Measurements from ENCODE around the gene PLEKHA4.
"Not testable (repeated sequence)": the region's sequence is repeated elsewhere in the genome, so short reads cannot be mapped to it uniquely, and the experiment has no call there.

Gene PLEKHA4

DNA sequence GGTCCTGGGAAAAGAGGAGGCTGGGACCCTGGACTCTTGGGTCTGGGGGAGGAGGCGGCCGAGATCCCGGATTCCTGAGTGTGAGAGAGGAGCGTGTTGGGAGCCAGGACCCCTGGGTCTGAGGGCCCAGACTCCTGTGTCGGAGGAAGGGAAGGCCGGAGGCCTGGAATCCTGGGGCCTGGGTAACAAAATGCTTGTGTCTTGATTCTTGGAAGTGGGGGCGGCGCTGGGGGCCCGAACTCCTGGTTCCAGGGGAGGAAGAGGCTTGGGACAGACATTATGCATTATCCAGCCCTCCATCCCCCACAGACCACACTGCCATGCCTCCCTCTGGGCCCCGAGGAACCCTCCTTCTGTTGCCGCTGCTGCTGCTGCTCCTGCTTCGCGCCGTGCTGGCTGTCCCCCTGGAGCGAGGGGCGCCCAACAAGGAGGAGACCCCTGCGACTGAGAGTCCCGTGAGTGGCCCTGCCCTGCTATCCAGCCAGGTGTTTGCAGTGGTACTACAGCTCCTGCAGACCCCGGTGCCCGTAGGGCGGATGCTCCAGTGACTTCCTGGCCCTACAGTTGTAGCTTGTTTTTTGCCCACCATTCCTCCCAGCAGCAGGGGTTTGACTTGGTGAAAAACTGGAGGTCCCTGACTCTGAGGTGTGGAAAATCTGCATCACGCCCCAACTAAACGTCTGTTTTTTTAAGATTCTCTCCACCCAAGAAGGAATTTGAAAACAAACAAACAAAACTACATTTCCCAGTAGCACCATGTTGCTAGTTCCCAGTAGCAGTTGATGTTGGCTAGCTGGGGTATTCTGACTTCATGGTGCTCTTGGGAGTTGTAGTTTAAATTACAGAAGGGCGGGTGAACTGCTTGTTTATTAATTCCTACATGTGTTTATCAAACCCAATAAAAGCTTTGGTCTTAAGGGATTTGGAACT, 32.3 kb upstream of the PLEKHA4 start:
- H3K27me3 ChIP-seq = no peaks in the 10 kb centered on the region
- H3K9me3 ChIP-seq = no peaks in the 10 kb centered on the region
- no peaks in the 10 kb centered on the region for H3K4me1 ChIP-seq
- TF ChIP-seq, protein P1, sequence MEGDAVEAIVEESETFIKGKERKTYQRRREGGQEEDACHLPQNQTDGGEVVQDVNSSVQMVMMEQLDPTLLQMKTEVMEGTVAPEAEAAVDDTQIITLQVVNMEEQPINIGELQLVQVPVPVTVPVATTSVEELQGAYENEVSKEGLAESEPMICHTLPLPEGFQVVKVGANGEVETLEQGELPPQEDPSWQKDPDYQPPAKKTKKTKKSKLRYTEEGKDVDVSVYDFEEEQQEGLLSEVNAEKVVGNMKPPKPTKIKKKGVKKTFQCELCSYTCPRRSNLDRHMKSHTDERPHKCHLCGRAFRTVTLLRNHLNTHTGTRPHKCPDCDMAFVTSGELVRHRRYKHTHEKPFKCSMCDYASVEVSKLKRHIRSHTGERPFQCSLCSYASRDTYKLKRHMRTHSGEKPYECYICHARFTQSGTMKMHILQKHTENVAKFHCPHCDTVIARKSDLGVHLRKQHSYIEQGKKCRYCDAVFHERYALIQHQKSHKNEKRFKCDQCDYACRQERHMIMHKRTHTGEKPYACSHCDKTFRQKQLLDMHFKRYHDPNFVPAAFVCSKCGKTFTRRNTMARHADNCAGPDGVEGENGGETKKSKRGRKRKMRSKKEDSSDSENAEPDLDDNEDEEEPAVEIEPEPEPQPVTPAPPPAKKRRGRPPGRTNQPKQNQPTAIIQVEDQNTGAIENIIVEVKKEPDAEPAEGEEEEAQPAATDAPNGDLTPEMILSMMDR (IDR thresholded peaks at IDR 0.05; ENCODE audit: low read depth, low read length) = no peak
- DNase-seq = no peak
- H3K36me3 ChIP-seq = peaks cover 6% of the 10 kb centered on the region; the same call in 1 of the 2 replicates
- peak overlapping the region; percentile 89 for H3K4me3 ChIP-seq (ENCODE audit: low read depth, low read length)

DNA sequence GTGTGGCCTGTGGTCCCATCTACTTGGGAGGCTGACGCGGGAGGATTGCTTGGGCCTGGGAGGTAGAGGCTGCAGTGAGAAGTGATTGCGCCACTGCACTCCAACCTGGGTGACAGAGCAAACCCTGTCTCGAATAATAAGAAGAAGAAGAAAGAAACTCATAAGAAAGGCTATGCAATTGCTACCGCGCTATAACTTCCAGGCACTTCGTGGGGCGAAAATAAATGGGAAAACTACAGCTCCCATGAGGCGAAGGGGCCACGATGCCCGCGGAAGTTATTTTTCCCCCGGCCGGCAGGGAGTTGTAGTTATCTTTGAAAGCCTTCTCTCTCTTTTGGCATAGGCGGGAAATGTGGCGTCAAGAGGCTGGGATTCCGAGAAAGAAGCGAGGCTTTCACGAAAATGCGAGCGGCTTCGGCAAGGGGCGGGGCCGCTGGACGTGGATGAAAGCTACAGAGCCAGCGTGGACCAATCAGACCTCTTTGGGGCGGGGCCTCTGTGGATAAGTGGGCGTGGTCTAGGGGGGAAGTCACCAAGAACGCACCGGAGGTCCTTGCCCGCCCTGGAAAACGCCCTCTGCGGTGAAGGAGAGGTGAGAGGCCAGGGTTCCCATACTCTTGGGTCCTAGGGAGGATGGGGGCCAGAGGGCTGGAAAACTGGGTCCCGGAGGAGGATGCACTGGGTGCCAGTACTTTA, 31.5 kb upstream of the PLEKHA4 start, which contains the start of gene NUCB1:
TSS of gene NUCB1 (plus strand) at position 532 of the 696 bp plus-strand sequence. CDS start 485 bp downstream, outside the sequence.
- H3K36me3 ChIP-seq = peaks cover 5% of the 10 kb centered on the region; the same call in 1 of the 2 replicates
- H3K4me1 ChIP-seq = no peaks in the 10 kb centered on the region
- DNase-seq = peak; percentile 99
- TF ChIP-seq, protein P1 (IDR thresholded peaks at IDR 0.05; ENCODE audit: low read depth, low read length) = peak; percentile 33
- H3K4me3 ChIP-seq (ENCODE audit: low read depth, low read length) = peak within 1 kb of the TSS; percentile 89
- H3K9me3 ChIP-seq = no peaks in the 10 kb centered on the region
- H3K27me3 ChIP-seq = no peaks in the 10 kb centered on the region

DNA sequence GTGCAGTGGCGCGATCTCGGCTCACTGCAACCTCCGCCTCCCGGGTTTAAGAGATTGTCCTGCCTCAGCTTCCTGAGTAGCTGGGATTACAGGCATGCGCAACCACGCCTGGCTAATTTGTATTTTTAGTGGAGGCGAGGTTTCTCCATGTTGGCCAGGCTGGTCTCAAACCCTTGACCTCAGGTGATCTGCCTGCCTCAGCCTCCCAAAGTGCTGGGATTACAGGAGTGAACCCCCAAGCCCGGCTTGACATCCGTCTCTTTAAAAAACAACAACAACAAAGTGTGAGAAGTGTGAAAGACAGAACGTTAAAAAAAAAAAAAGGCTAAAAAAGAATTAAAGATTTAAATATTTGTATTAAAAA, 31.0 kb upstream of the PLEKHA4 start:
- H3K9me3 ChIP-seq, H3K27me3 ChIP-seq, H3K4me1 ChIP-seq, H3K36me3 ChIP-seq, DNase-seq: not testable (repeated sequence)
- peak overlapping the region; percentile 89 for H3K4me3 ChIP-seq (ENCODE audit: low read depth, low read length)

DNA sequence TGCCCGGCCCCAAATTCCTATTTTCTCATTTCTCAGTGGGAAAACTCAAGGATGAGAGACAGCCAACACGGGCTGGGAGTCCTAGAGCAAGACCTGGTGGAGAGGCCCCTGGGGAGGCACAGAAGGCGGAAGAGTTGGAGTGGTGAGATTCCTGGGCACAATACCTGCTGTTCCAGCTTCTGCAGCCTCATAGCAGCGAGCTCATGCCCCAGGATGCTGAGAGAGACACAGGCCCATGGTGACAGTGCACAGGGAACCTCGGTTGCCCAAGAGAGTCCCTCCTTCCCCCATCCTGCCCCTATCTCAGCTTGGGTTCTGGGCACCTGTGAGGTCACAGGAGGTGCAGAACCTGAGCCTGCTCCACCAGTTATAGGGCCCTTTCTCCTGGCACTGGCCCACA, 28.8 kb upstream of the PLEKHA4 start:
- Histone ChIP-seq H3K4me3 (ENCODE audit: low read depth, low read length) (no peak overlapping the region), H3K27me3 (no peaks in the 10 kb centered on the region), H3K36me3 (no peaks in the 10 kb centered on the region), H3K9me3 (no peaks in the 10 kb centered on the region), H3K4me1 (no peaks in the 10 kb centered on the region)
- TF ChIP-seq, protein P1 (IDR thresholded peaks at IDR 0.05; ENCODE audit: low read depth, low read length) = no peak
- no peak for DNase-seq

DNA sequence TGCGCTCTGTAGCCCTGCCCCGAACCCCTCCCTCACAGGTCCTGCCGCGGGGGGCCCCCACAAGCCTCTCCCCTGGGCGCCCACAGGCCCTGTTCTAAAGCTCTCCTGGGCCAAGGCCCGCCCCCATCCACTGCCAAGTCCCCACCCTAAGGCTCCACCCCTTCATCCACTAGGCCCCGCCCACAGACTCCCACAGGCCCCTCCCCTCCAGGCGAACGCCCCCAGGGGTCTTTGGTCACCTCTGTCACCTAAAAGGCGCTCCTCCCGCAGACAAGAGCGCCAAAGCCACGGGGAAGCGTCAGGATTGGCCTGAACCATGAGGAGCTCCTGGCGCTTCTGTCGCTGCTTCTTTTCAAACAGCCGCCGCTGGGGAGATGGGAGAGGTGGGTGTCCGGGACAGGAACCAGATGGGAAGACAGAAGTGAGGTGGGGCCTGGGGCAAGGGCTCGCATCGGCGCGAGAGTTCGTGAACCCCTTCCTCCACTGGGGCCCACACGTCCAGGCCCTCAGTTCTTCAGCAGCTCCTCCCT, 27.8 kb upstream of the PLEKHA4 start:
- peak; percentile 83 for DNase-seq
- H3K4me3 ChIP-seq (ENCODE audit: low read depth, low read length) = peak overlapping the region; percentile 35
- H3K4me1 ChIP-seq = no peaks in the 10 kb centered on the region
- no peaks in the 10 kb centered on the region for H3K36me3 ChIP-seq
- H3K27me3 ChIP-seq = no peaks in the 10 kb centered on the region
- no peaks in the 10 kb centered on the region for H3K9me3 ChIP-seq
- TF ChIP-seq, protein P1 (IDR thresholded peaks at IDR 0.05; ENCODE audit: low read depth, low read length) = no peak

DNA sequence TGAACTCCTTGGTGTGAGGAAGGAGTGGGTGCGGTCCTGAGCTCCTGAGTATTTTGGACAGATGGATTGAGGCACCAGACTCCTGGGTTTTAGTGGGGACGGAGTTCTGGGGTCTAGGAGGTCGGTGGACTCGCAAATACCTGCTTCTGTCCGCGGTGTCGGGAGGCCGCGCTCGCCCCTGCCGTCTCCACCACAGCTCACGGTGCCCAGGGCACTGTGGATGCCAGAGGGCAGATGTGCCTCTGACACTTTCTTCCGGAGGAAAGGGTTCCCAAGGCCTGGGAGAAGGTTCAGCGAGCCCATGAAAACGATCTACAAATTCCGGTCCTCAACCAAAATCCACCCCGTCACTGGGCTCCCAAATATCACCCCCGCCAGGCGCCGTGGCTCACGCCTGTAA, 26.8 kb upstream of the PLEKHA4 start:
- no peaks in the 10 kb centered on the region for H3K27me3 ChIP-seq
- H3K4me1 ChIP-seq = no peaks in the 10 kb centered on the region
- no peaks in the 10 kb centered on the region for H3K36me3 ChIP-seq
- TF ChIP-seq, protein P1 (IDR thresholded peaks at IDR 0.05; ENCODE audit: low read depth, low read length) = no peak
- H3K4me3 ChIP-seq (ENCODE audit: low read depth, low read length) = no peak overlapping the region
- no peak for DNase-seq
- no peaks in the 10 kb centered on the region for H3K9me3 ChIP-seq
